SK-N-SH treated with all-trans-retinoic acid at 6 μM for 48 hours (cell line): ENCODE results near the gene CACNB4.

Experiments
- ATAC-seq: fragments of 200-7000 bp; cut with Tn5 transposase; 3 replicates; pipeline ENCODE4 v1.9.1; 2020; ENCODE audit warnings: mild to moderate bottlenecking, moderate library complexity
- ARNTL ChIP-seq: fragments of 450-650 bp; formaldehyde crosslinking; IDR thresholded peaks from 2 replicates; pipeline ENCODE4 v1.5.0; 2020; ENCODE audit warnings: low read depth, mild to moderate bottlenecking, moderate library complexity, borderline replicate concordance
- BACH2 ChIP-seq: fragments of 250-450 bp; sonication (Bioruptor Pico); IDR thresholded peaks from 2 replicates; pipeline ENCODE4 v1.9.0; 2021; ENCODE audit warnings: mild to moderate bottlenecking, borderline replicate concordance
- CREB5 ChIP-seq: fragments of 250-450 bp; sonication (Bioruptor Pico); IDR thresholded peaks from 2 replicates; pipeline ENCODE4 v1.5.1; 2020; ENCODE audit warnings: low read depth, mild to moderate bottlenecking, moderate library complexity
- CSDC2 ChIP-seq: fragments of 250-450 bp; sonication (Bioruptor Pico); IDR thresholded peaks from 2 replicates; pipeline ENCODE4 v1.5.0; 2020; ENCODE audit warnings: mild to moderate bottlenecking, moderate library complexity
- ESRRG ChIP-seq: fragments of 250-450 bp; sonication (Bioruptor Pico); IDR thresholded peaks from 2 replicates; pipeline ENCODE4 v1.6.1; 2021; ENCODE audit warnings: mild to moderate bottlenecking
- GLIS3 ChIP-seq: fragments of 250-450 bp; sonication (Bioruptor Pico); IDR thresholded peaks from 2 replicates; pipeline ENCODE4 v1.5.0; 2020; ENCODE audit warnings: mild to moderate bottlenecking, moderate library complexity
- ISL1 ChIP-seq: fragments of 250-450 bp; sonication (Bioruptor Pico); IDR thresholded peaks from 2 replicates; pipeline ENCODE4 v2.1.2; 2022; ENCODE audit warnings: mild to moderate bottlenecking, moderate library complexity
- OSR1 ChIP-seq: fragments of 250-450 bp; sonication (Bioruptor Pico); IDR thresholded peaks from 2 replicates; pipeline ENCODE4 v1.8.0; 2022; ENCODE audit warnings: moderate library complexity, mild to moderate bottlenecking, inconsistent platforms
- PPARA ChIP-seq: fragments of 250-450 bp; sonication (Bioruptor Pico); IDR thresholded peaks from 2 replicates; pipeline ENCODE4 v1.5.0; 2020; ENCODE audit warnings: mild to moderate bottlenecking, borderline replicate concordance
- RARB ChIP-seq: fragments of 250-450 bp; sonication (Bioruptor Pico); IDR thresholded peaks from 2 replicates; pipeline ENCODE4 v1.8.0; 2021; ENCODE audit warnings: mild to moderate bottlenecking, moderate library complexity
- SNAI2 ChIP-seq: fragments of 250-450 bp; sonication (Bioruptor Pico); IDR thresholded peaks from 2 replicates; pipeline ENCODE4 v1.5.0; 2020; ENCODE audit warnings: mild to moderate bottlenecking, moderate library complexity
- TCF4 ChIP-seq: fragments of 250-450 bp; sonication (Bioruptor Pico); IDR thresholded peaks from 2 replicates; pipeline ENCODE4 v1.8.0; 2021; ENCODE audit warnings: mild to moderate bottlenecking, moderate library complexity, borderline replicate concordance
- TOX ChIP-seq: fragments of 250-450 bp; sonication (Bioruptor Pico); IDR thresholded peaks from 2 replicates; pipeline ENCODE4 v1.8.0; 2021; ENCODE audit warnings: mild to moderate bottlenecking, moderate library complexity, borderline replicate concordance
- TSHZ2 ChIP-seq: fragments of 250-450 bp; sonication (Bioruptor Pico); IDR thresholded peaks from 2 replicates; pipeline ENCODE4 v1.5.0; 2020; ENCODE audit warnings: mild to moderate bottlenecking, moderate library complexity
- ZC3H10 ChIP-seq: fragments of 250-450 bp; sonication (Bioruptor Pico); IDR thresholded peaks from 2 replicates; pipeline ENCODE4 v1.5.1; 2021; ENCODE audit warnings: mild to moderate bottlenecking, moderate library complexity
- ZFP3 ChIP-seq: fragments of 250-450 bp; sonication (Bioruptor Pico); IDR thresholded peaks from 2 replicates; pipeline ENCODE4 v1.5.0; 2020; ENCODE audit warnings: mild to moderate bottlenecking, moderate library complexity
- ZFP30 ChIP-seq: fragments of 450-650 bp; formaldehyde crosslinking; IDR thresholded peaks from 2 replicates; pipeline ENCODE4 v1.5.0; 2022; ENCODE audit warnings: mild to moderate bottlenecking, moderate library complexity
- ZNF565 ChIP-seq: fragments of 450-650 bp; formaldehyde crosslinking; conservative IDR thresholded peaks from 2 replicates; pipeline ENCODE4 v1.5.0; 2020; ENCODE audit warnings: low read depth, mild to moderate bottlenecking, moderate library complexity
- ZNF70 ChIP-seq: fragments of 450-650 bp; formaldehyde crosslinking; IDR thresholded peaks from 2 replicates; pipeline ENCODE4 v1.5.0; 2020; ENCODE audit warnings: mild to moderate bottlenecking, moderate library complexity
- ZNF8 ChIP-seq: fragments of 450-650 bp; formaldehyde crosslinking; IDR thresholded peaks from 2 replicates; pipeline ENCODE4 v1.5.0; 2020; ENCODE audit warnings: mild to moderate bottlenecking, moderate library complexity
- TF ChIP-seq, protein P1 (sequence below): fragments of 250-450 bp; sonication (Bioruptor Pico); IDR thresholded peaks from 2 replicates; pipeline ENCODE4 v1.8.0; 2020; ENCODE audit warnings: mild to moderate bottlenecking, moderate library complexity, borderline replicate concordance
- TF ChIP-seq, protein P2 (sequence below): fragments of 250-450 bp; sonication (Bioruptor Pico); IDR thresholded peaks from 2 replicates; pipeline ENCODE4 v1.5.1; 2021; ENCODE audit warnings: mild to moderate bottlenecking, moderate library complexity

Gene CACNB4

GRCh38 chr2:151965884-151966283 lies 133.0 kb downstream of the CACNB4 start (continued):
- TF ChIP-seq, protein P1, sequence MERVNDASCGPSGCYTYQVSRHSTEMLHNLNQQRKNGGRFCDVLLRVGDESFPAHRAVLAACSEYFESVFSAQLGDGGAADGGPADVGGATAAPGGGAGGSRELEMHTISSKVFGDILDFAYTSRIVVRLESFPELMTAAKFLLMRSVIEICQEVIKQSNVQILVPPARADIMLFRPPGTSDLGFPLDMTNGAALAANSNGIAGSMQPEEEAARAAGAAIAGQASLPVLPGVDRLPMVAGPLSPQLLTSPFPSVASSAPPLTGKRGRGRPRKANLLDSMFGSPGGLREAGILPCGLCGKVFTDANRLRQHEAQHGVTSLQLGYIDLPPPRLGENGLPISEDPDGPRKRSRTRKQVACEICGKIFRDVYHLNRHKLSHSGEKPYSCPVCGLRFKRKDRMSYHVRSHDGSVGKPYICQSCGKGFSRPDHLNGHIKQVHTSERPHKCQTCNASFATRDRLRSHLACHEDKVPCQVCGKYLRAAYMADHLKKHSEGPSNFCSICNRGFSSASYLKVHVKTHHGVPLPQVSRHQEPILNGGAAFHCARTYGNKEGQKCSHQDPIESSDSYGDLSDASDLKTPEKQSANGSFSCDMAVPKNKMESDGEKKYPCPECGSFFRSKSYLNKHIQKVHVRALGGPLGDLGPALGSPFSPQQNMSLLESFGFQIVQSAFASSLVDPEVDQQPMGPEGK (CRISPR knock-in tag) = no peak

DNA sequence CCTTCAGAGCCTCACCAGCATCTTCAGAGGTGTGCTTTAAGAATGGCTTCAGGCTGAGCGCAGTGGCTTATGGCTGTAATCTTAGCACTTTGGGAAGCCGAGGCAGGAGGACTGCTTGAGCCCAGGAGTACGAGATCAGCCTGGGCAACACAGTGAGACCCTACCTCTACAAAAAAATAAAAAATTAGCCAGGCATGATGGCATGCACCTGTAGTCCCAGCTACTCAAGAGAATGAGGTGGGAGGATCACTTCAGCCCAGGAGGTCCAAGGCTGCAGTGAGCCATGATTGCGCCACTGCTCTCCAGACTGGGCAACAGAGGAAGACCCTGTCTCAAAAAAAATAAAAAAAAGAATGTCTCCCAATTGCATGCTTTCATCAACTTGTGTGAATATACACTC lies 137.3 kb downstream of the CACNB4 start:
- TF ChIP-seq CSDC2 (CRISPR knock-in tag) (no peak), ZFP3 (CRISPR knock-in tag) (no peak), ESRRG (no peak), PPARA (no peak), TOX (CRISPR knock-in tag) (no peak), ZNF70 (CRISPR knock-in tag) (no peak), GLIS3 (CRISPR knock-in tag) (no peak), CREB5 (CRISPR knock-in tag) (no peak), ZC3H10 (no peak), TCF4 (no peak), ZNF565 (no peak), OSR1 (CRISPR knock-in tag) (no peak), ZNF8 (no peak)
- TF ChIP-seq, protein P2, sequence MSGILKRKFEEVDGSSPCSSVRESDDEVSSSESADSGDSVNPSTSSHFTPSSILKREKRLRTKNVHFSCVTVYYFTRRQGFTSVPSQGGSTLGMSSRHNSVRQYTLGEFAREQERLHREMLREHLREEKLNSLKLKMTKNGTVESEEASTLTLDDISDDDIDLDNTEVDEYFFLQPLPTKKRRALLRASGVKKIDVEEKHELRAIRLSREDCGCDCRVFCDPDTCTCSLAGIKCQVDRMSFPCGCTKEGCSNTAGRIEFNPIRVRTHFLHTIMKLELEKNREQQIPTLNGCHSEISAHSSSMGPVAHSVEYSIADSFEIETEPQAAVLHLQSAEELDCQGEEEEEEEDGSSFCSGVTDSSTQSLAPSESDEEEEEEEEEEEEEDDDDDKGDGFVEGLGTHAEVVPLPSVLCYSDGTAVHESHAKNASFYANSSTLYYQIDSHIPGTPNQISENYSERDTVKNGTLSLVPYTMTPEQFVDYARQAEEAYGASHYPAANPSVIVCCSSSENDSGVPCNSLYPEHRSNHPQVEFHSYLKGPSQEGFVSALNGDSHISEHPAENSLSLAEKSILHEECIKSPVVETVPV = no peak
- no peak for ATAC-seq

DNA sequence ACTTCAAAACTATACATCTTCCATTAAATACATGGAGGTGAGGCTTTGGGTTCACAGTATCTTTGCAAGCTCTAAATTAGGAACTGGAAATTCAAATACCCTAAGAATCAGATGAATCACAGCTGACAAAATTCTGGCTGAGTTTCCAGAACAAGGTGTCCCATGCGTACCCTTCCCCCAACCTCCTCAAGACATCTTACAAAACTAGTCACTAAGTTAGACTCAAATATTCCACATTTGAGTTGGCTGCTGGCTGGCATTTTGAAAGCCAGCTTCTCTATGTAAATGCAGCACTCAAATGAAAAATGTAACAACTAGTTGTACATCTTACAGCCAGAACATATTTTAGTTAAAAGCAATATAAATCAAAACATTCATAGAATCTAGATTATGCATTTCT lies 139.6 kb downstream of the CACNB4 start:
- ATAC-seq = no peak
- TF ChIP-seq, protein P1 (CRISPR knock-in tag) = no peak
- no peak for TF ChIP-seq TCF4
- no peak for TF ChIP-seq ARNTL (CRISPR knock-in tag)
- no peak for TF ChIP-seq ISL1 (CRISPR knock-in tag)
- no peak for TF ChIP-seq RARB
- no peak for TF ChIP-seq ESRRG
- TF ChIP-seq ZFP30 (CRISPR knock-in tag) = no peak
- no peak for TF ChIP-seq BACH2 (CRISPR knock-in tag)
- no peak for TF ChIP-seq CREB5 (CRISPR knock-in tag)
- no peak for TF ChIP-seq ZNF565
- TF ChIP-seq OSR1 (CRISPR knock-in tag) = no peak
- TF ChIP-seq, protein P2 = no peak
- no peak for TF ChIP-seq TOX (CRISPR knock-in tag)
- TF ChIP-seq PPARA = no peak
- no peak for TF ChIP-seq GLIS3 (CRISPR knock-in tag)

GRCh38 chr2:151953467-151953866 lies 145.4 kb downstream of the CACNB4 start:
- no peak for ATAC-seq
- TF ChIP-seq TSHZ2 (CRISPR knock-in tag) = no peak
- TF ChIP-seq SNAI2 (CRISPR knock-in tag) = no peak
- no peak for TF ChIP-seq ARNTL (CRISPR knock-in tag)
- TF ChIP-seq, protein P2 = no peak
- TF ChIP-seq RARB = no peak
